Measurements from ENCODE around the gene MVD.

DNA sequence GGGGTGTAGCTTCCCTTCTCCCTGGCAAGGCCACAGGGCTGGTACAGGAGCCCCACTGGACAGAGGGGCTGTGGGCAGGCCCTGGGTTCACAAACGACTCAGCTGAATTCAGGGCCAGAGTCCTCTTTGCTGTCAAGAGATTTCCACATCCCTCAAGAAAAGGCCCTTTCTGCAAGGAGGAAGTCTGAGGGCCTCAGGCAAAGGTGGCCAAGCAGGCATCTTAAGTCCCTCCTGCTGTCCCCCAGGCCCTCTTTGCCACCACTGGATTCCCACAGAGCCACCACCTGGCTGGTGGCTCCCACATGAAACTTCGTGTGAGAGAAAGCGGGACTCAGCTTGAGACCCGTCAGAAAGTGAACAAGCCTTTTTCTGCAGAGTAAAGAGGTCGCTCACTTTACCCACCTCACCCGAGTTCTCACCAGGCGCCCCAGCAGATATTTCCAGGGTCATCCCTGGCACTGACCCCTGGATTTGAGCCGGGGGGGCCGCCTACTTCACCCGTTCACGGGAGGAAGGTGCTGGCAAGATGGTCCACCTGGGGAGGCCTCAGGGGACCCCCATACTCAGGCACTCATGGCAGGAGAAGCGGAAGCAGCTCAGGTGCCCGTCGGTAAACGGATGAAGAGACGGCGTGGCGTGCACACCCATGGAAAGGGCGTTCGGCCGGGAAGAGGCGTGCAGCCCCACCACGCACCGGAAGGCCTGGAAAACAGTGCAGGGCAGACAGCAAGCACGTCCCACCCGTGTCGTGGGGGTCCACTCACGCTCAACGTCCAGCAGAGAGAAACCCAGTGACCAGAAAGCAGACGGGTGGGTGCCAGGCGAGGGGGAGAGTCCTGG lies 39.7 kb upstream of the MVD start:
- TF ChIP-seq, protein P1, sequence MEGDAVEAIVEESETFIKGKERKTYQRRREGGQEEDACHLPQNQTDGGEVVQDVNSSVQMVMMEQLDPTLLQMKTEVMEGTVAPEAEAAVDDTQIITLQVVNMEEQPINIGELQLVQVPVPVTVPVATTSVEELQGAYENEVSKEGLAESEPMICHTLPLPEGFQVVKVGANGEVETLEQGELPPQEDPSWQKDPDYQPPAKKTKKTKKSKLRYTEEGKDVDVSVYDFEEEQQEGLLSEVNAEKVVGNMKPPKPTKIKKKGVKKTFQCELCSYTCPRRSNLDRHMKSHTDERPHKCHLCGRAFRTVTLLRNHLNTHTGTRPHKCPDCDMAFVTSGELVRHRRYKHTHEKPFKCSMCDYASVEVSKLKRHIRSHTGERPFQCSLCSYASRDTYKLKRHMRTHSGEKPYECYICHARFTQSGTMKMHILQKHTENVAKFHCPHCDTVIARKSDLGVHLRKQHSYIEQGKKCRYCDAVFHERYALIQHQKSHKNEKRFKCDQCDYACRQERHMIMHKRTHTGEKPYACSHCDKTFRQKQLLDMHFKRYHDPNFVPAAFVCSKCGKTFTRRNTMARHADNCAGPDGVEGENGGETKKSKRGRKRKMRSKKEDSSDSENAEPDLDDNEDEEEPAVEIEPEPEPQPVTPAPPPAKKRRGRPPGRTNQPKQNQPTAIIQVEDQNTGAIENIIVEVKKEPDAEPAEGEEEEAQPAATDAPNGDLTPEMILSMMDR (conservative IDR thresholded peaks at IDR 0.05; ENCODE audit: low read depth, low read length), result no peak
- no peak for TF ChIP-seq EZH2 (IDR thresholded peaks at IDR 0.05; ENCODE audit: low read length, unreplicated experiment)
- TF ChIP-seq EZH2phosphoT487 (IDR thresholded peaks at IDR 0.05; ENCODE audit: borderline replicate concordance, low read length), result no peak
